T-helper 2 cell treated with Interferon-gamma antibody and Interleukin-4, amounts not matched to agents 5 μg/mL and 100 μg/mL, for 36 hours (primary cell): Measurements from ENCODE around the gene RAB4B.
"Not testable (repeated sequence)": the region's sequence is repeated elsewhere in the genome, so short reads cannot be mapped to it uniquely, and the experiment has no call there.

ENCODE experiments used
- DNase-seq: peaks from one replicate; pipeline ENCODE4 v3.0.0; 2021; ENCODE audit warnings: low spot score
- H3K27ac Mint-ChIP-seq: one replicate; pipeline ENCODE4 v1.8.0; 2021; ENCODE audit warnings: mild to moderate bottlenecking, mixed read lengths
- H3K27me3 Mint-ChIP-seq: one replicate; pipeline ENCODE4 v1.8.0; 2021; ENCODE audit warnings: low read depth, mixed read lengths
- H3K36me3 Mint-ChIP-seq: one replicate; pipeline ENCODE4 v1.8.0; 2021; ENCODE audit warnings: low read depth, mixed read lengths
- H3K4me1 Mint-ChIP-seq: one replicate; pipeline ENCODE4 v1.8.0; 2021; ENCODE audit warnings: low read depth, mixed read lengths
- H3K4me3 Mint-ChIP-seq: one replicate; pipeline ENCODE4 v1.8.0; 2022; ENCODE audit warnings: mild to moderate bottlenecking, moderate library complexity, mixed read lengths
- H3K9me3 Mint-ChIP-seq: one replicate; pipeline ENCODE4 v1.8.0; 2021; ENCODE audit warnings: mixed read lengths

The RAB4B gene

GRCh38 chr19:40759352-40759751, 18.7 kb upstream of the RAB4B start:
- Mint-ChIP-seq H3K4me3 (no peak overlapping the region), H3K9me3 (no peaks in the 10 kb centered on the region), H3K27me3 (no peaks in the 10 kb centered on the region), H3K4me1 (peaks cover 41% of the 10 kb centered on the region), H3K36me3 (peaks cover 85% of the 10 kb centered on the region), H3K27ac (no peak overlapping the region)
- DNase-seq, result no peak

DNA sequence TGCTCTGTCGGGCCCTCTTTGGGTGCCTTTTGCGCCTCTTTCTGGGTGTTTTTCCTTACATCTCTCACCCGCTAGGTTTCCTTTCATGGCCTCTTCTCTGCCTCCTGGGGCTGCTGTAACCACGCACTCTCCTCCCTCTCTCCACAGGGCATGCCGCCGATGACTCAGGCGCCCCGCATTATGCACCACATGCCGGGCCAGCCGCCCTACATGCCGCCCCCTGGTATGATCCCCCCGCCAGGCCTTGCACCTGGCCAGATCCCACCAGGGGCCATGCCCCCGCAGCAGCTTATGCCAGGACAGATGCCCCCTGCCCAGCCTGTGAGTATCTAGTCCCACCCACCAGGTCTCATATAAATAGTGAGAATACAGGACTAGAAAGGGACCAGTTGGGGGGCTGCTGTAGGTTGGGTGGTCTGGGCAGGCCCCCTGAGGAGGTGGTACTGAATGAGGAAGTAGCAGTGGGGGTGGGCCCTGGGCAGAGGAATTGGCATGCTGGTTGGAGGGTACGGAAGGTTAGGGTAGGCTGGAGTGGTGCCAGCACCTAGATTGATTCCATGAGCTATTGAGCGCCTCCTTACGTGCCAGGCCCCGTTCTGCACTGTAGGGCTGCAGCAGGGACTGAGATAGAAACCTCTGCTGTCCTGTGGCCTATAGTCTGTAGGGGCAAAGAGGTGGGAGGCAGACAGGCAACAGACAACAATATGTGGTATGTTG, 15.1 kb upstream of the RAB4B start:
- Mint-ChIP-seq H3K36me3 (peaks cover 78% of the 10 kb centered on the region), H3K4me3 (no peak overlapping the region), H3K27ac (no peak overlapping the region), H3K27me3 (no peaks in the 10 kb centered on the region), H3K4me1 (peaks cover 26% of the 10 kb centered on the region), H3K9me3 (no peaks in the 10 kb centered on the region)
- no peak for DNase-seq

- Mint-ChIP-seq H3K4me3 (no peak overlapping the region), H3K36me3 (peaks cover 72% of the 10 kb centered on the region), H3K4me1 (peaks cover 22% of the 10 kb centered on the region), H3K9me3 (no peaks in the 10 kb centered on the region), H3K27ac (no peak overlapping the region), H3K27me3 (no peaks in the 10 kb centered on the region)
- DNase-seq, result no peak
These were observed 14.5 kb upstream of the RAB4B start for GRCh38 chr19:40763526-40763925.

DNA sequence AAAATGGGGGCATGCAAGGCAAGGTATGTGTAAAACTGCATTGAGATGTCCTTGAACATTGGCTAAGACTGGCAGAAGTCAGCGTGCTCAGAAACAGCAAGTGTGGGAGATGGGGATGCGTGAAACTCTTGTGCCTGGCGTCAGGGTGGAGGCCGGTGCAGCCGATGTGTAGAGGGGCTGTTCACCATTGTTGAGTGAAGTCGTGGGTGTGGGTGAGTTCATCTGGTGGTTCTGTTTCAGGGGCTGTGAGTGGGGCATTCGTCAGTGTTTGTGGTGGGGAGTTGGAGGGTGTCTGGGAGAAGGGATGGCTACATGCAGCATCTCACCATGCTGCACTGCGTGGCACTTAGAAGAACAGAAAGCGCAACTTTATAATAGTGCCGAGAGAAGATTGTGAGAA, 14.1 kb upstream of the RAB4B start:
- no peak for DNase-seq
- Mint-ChIP-seq H3K27me3 (no peaks in the 10 kb centered on the region), H3K36me3 (peaks cover 72% of the 10 kb centered on the region), H3K4me3 (no peak overlapping the region), H3K4me1 (peaks cover 22% of the 10 kb centered on the region), H3K9me3 (no peaks in the 10 kb centered on the region), H3K27ac (no peak overlapping the region)

- not testable (repeated sequence) for DNase-seq, H3K9me3 Mint-ChIP-seq, H3K27ac Mint-ChIP-seq, H3K4me3 Mint-ChIP-seq, H3K27me3 Mint-ChIP-seq
- H3K4me1 Mint-ChIP-seq, result peaks cover 25% of the 10 kb centered on the region
- peaks cover 68% of the 10 kb centered on the region for H3K36me3 Mint-ChIP-seq
These were observed 11.7 kb upstream of the RAB4B start for GRCh38 chr19:40766385-40766784.

DNA sequence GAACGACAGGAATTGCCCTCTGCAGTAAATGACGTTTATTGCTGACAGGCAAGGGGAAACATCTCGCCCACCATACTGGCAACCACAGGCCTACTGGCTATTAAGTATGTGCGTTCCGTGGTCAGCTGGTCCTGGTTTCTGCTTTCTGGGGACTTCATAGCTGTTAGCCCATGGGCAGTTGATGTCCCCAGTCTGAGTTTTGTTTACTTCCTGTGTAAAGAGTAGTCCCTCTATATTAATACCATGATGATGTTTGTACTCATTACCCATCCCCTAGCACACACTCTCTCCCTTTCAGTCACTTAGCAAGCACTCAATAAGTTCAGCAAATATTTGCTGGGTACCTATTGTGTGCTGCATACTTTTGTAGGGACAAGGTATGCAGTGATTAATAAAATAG, 9.2 kb upstream of the RAB4B start:
- Mint-ChIP-seq H3K27me3 (no peaks in the 10 kb centered on the region), H3K9me3 (peaks cover 4% of the 10 kb centered on the region), H3K4me3 (no peak overlapping the region), H3K36me3 (peaks cover 51% of the 10 kb centered on the region), H3K4me1 (peaks cover 19% of the 10 kb centered on the region), H3K27ac (no peak overlapping the region)
- no peak for DNase-seq

GRCh38 chr19:40771101-40771862, 6.8 kb upstream of the RAB4B start:
- DNase-seq, H3K9me3 Mint-ChIP-seq, H3K27ac Mint-ChIP-seq, H3K4me3 Mint-ChIP-seq, H3K27me3 Mint-ChIP-seq: not testable (repeated sequence)
- Mint-ChIP-seq H3K4me1 (peaks cover 12% of the 10 kb centered on the region), H3K36me3 (peaks cover 34% of the 10 kb centered on the region)

- H3K4me1 Mint-ChIP-seq, result peaks cover 35% of the 10 kb centered on the region
- H3K36me3 Mint-ChIP-seq, result peaks cover 30% of the 10 kb centered on the region
- peak within 1 kb of the TSS; percentile 78 for H3K27ac Mint-ChIP-seq
These were observed 3.0 kb upstream of the RAB4B start, which contains the start of gene MIA for GRCh38 chr19:40774916-40775631. MIA (plus strand) TSS chr19:40775521; CDS start chr19:40775543, 22 bp downstream.

GRCh38 chr19:40775632-40776022, 2.4 kb upstream of the RAB4B start:
- Mint-ChIP-seq H3K4me3 (peak overlapping the region; percentile 36), H3K4me1 (peaks cover 39% of the 10 kb centered on the region), H3K27me3 (no peaks in the 10 kb centered on the region), H3K36me3 (peaks cover 31% of the 10 kb centered on the region), H3K9me3 (peaks cover 4% of the 10 kb centered on the region), H3K27ac (peak overlapping the region; percentile 78)
- no peak for DNase-seq

More at GRCh38 chr19:40774916-40775631, 3.0 kb upstream of the RAB4B start, which contains the start of gene MIA:
- no peak for DNase-seq
- H3K4me3 Mint-ChIP-seq, result peak within 1 kb of the TSS; percentile 36
- no peaks in the 10 kb centered on the region for H3K27me3 Mint-ChIP-seq
- peaks cover 4% of the 10 kb centered on the region for H3K9me3 Mint-ChIP-seq

- H3K4me1 Mint-ChIP-seq, result peaks cover 37% of the 10 kb centered on the region
- peak overlapping the region; percentile 8 for H3K27ac Mint-ChIP-seq
- no peaks in the 10 kb centered on the region for H3K27me3 Mint-ChIP-seq
- H3K36me3 Mint-ChIP-seq, result peaks cover 28% of the 10 kb centered on the region
- H3K9me3 Mint-ChIP-seq, result no peaks in the 10 kb centered on the region
- peak overlapping the region; percentile 97 for H3K4me3 Mint-ChIP-seq
- DNase-seq, result no peak
These were observed 1.7 kb upstream of the RAB4B start for GRCh38 chr19:40776364-40776763.

- no peaks in the 10 kb centered on the region for H3K27me3 Mint-ChIP-seq
- H3K36me3 Mint-ChIP-seq, result peaks cover 25% of the 10 kb centered on the region
- H3K4me1 Mint-ChIP-seq, result peaks cover 35% of the 10 kb centered on the region
- H3K27ac Mint-ChIP-seq, result peak overlapping the region; percentile 96
- peak overlapping the region; percentile 97 for H3K4me3 Mint-ChIP-seq
- peak; percentile 88 for DNase-seq
- no peaks in the 10 kb centered on the region for H3K9me3 Mint-ChIP-seq
These were observed 959 bp upstream of the RAB4B start for GRCh38 chr19:40776932-40777644.

- H3K4me1 Mint-ChIP-seq, result peaks cover 35% of the 10 kb centered on the region
- H3K4me3 Mint-ChIP-seq, result peak overlapping the region; percentile 97
- no peak for DNase-seq
- H3K9me3 Mint-ChIP-seq, result no peaks in the 10 kb centered on the region
- H3K27ac Mint-ChIP-seq, result peak overlapping the region; percentile 96
- no peaks in the 10 kb centered on the region for H3K27me3 Mint-ChIP-seq
- peaks cover 26% of the 10 kb centered on the region for H3K36me3 Mint-ChIP-seq
These were observed 456 bp upstream of the RAB4B start for GRCh38 chr19:40777645-40777936.

- Mint-ChIP-seq H3K4me1 (peaks cover 35% of the 10 kb centered on the region), H3K27ac (peak overlapping the region; percentile 96), H3K36me3 (peaks cover 29% of the 10 kb centered on the region), H3K9me3 (no peaks in the 10 kb centered on the region), H3K27me3 (no peaks in the 10 kb centered on the region), H3K4me3 (peak overlapping the region; percentile 97)
- DNase-seq, result peak; percentile 35
These were observed 748 bp downstream of the RAB4B start for GRCh38 chr19:40778706-40779284.
